NK-92 (cell line): Measurements from ENCODE around the gene SLC2A1.

Source experiments
- DNase-seq: peaks from one replicate; lab custom pipeline; 2025; ENCODE audit not compliant: unreplicated experiment; lab: John Stamatoyannopoulos, UW

Gene SLC2A1

DNA sequence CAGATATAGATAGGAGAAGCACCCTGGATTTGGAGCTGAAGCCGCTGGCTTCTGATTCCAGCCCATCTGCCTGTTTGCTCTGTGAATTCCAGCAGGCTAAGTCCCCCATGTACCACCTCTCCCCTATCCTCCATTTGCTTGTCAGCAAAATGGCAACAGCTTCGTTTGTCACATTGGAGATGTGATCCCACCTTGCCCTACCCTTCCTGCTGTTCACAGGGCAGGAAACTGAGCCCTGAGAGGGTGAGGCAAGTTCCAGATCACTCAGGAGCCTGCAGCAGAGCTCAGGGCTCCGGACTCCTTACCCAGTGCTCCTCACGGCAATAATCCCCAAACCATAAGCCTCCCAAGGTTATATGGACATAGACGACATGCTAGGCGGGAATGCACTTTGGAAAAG lies 14.9 kb downstream of the SLC2A1 start:
- DNase-seq: no peak

GRCh38 chr1:42943166-42943565 lies 15.5 kb downstream of the SLC2A1 start:
- no peak for DNase-seq

- no peak for DNase-seq
These were observed 16.2 kb downstream of the SLC2A1 start for GRCh38 chr1:42942444-42942843.

DNA sequence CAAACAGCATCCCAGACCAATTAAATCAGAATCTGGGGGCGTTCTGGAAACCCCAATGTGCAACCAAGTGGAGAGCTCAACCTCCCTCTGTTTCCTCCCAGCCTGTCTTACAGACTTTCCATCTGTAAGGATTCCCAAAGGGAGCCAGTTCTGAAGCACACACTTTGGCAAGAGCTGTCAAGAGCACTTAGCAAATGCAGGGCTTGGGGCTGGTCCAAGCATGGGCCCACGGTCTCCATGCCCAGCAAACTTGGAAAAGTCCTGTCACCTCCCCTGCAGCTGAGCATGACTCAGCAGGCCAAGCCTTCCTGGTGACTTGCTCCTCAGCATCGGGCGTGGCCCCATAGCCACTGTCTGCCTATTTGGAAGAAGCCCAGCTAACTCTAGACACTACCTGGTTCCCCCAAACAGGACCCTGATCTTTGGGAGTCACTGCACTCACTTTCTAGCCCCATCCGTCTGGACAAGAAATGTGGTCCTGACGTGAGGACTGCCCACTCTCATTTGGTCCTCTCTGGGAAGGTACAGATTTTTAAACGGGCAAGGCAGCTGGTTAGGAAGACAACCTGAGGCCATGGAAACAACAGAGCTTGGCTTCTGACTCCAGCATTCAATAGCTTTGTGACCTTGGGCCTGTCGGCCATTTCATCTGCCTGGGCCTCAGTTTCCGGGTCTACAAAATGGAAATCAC lies 16.9 kb downstream of the SLC2A1 start:
- DNase-seq: no peak

- no peak for DNase-seq
These were observed 17.6 kb downstream of the SLC2A1 start for GRCh38 chr1:42940851-42941639.

GRCh38 chr1:42938645-42939615 lies 19.7 kb downstream of the SLC2A1 start:
- no peak for DNase-seq

GRCh38 chr1:42937836-42938644 lies 20.6 kb downstream of the SLC2A1 start:
- no peak for DNase-seq

- DNase-seq: no peak
These were observed 21.4 kb downstream of the SLC2A1 start for GRCh38 chr1:42937141-42937696.

- no peak for DNase-seq
These were observed 22.2 kb downstream of the SLC2A1 start for GRCh38 chr1:42936309-42937078.

GRCh38 chr1:42935971-42936308 lies 22.7 kb downstream of the SLC2A1 start:
- DNase-seq: no peak

DNA sequence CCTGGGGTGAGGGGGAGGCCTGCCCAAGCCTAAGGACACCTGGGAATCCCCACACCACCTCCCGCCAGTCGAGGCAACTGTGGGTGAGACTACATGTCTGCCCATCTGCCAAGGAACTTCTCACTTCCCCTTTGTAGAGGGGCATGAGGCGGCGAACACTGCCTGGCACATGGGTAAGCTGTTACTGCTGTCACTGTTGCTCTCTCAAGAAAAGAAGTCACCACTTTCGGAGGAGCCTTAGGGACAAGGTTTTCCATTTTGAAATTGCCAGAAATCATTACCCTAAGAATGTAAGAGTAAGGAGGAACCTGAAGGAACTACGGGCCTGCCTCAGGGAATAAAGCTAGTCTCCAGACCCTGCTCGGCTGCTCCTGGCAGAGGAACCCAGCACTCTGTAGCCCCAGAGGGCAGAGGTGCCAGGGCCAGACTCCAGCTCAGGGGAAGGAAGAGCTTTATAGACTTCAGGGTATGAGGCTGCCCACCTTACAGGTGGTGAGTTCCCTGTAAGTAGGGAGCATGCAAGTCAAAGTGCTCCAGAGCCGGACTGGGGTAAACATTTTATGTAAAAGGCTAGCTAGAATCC lies 23.3 kb downstream of the SLC2A1 start:
- no peak for DNase-seq

DNA sequence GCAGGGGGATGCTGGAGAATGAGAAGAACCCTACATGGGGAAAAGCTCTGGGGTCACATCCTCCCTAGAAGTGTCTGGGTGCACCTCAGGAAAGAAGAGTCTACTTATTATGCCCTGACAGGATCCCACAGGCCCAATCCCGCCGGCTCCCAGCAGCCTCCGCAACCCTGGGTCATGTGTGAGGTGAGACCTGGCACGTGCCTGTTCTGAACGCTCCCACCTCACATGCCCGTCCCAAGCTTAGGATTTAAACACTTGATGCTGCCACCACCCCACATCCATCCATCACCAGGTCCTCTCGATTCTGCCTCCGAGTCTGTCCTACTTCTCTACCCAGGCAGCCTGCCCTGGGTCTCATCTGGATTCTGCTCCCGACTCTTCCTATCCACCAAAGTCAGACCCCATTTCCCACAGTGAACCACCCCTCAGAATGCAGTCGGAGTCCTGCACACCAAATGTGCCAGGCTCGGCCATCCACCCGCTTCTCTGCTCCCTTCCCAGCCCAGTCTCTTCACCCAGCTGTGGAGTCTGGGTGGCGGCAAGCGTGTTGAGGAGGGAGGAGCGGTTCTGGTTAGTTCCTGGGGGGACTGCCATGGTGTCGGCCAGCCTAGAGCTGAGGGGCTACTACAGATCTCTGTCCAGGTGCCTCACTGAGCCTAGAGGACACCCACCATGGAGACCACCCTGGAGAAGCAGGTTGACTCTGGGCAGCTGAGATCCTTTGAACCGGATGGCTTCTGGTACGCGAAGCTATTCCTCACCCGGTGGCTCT lies 23.9 kb downstream of the SLC2A1 start:
- DNase-seq: no peak

DNA sequence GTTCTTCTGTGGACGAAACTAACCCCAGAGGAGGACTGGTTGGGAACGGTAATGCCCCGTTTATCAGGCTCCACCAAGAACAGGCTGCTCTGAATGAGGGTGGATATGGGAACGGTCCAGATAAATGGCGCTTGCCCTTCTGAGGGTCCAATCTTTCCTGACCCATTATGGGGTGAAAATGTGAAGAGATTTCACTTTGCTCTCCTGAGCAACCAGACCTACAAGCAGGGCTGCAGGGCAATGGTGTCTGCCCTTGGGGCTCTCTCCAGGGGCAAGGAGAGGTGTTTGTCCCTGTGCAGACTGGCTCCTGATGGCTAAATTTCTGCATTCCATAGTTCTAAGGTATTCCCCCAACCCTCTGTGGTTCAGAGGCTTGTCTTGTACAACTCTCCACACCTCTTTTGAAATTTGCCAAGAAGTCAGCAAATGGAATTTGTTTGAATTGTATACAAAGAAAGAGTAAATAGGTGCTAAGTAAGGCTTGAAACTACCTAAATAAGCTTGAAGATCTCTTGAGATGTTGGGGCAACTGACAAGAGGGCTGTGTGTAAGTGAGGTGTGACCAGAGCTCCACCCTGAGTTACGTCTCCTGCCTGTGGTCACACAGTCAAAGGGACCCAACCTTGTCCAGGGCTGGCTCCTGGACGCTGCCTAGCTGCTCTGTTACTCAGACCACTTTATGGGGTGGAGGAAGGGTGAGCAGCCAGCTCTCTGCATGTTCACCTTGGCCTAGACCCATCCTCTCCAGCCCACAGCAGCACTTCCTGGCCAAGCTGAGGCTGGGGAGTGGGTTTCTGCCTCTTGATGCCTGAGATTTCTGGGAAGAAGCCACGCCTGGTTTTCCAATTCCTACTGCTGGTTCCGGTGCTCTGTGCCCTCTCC lies 24.8 kb downstream of the SLC2A1 start:
- no peak for DNase-seq

DNA sequence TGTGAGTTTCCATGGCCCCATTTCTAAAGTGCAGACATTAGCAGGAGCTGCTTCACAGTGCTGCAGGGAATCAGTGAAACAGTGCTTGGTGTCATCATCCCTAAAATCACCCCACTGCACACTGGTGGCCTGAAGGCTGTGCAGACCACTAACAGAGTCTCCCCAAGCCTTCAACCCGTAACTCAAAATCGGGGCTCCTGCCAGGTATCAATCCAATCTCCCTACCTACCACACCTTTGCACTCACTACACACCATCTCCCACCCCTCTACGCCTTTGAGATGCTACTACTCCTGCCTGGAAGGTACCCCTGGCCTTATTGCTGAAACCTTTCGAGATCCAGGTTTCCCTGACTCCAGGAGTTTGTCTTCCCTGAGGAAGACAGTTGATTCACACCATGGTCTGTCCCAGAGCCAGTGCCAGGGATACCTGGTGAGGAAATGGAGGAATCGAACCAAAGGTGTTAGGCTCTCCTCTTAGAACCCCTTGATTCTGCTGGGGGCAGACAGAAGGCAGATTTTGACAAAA lies 25.5 kb downstream of the SLC2A1 start:
- DNase-seq: no peak

DNA sequence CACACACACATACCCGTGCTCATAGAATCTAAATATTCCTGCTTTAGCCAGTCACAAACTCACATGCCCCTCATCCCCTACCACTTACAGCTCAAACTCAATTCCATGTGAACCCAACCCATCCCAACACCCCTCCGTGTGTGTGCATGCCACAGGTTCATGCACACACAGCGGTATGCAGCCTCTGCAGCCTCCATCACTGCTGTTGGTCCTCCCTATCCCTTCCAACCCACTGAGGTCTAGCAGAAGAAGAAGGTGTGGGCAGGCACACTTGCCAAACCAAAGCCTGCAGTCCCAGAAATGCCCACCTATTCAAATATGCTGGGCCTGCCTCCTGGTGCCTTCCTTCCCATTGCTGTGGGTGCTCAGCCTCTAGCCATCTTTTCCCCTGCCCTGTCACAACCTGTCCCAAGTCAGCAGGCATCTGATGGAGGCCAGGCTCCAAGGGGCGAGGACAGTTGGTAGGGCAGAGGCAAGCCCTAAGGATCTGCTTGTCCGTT lies 26.2 kb downstream of the SLC2A1 start:
- DNase-seq: no peak

- no peak for DNase-seq
These were observed 26.7 kb downstream of the SLC2A1 start for GRCh38 chr1:42931911-42932422.

- DNase-seq: no peak
These were observed 27.5 kb downstream of the SLC2A1 start for GRCh38 chr1:42931108-42931539.
